TTC549 (cell line): Measurements from ENCODE around the gene ZBTB20.

ENCODE experiments used
- FAIRE-seq: peaks from 2 replicates; lab custom pipeline; 2012; peaks lifted over from hg19 to GRCh38; lab: Jason Lieb, UNC

ZBTB20 gene

GRCh38 chr3:115087512-115087911 lies 59.6 kb downstream of the ZBTB20 start:
- FAIRE-seq = no peak

DNA sequence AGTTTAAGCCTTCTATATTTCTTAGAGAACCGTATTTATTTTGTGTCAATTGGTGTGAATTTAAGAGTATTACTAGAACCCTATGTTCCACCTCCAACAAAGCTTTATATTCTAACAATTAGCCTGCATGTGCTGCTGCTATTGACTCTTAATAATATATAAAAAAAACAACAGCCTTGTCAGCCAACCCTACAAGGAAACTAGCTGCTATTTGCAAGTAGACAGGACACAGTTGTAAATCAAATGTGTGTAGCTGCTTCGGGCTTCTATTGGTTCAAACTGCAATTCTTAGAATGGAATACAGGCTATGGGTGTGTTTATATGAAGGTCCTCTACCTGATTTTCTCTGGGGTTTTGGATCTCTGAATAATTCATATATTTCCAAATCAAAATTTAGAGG lies 60.7 kb downstream of the ZBTB20 start:
- no peak for FAIRE-seq

DNA sequence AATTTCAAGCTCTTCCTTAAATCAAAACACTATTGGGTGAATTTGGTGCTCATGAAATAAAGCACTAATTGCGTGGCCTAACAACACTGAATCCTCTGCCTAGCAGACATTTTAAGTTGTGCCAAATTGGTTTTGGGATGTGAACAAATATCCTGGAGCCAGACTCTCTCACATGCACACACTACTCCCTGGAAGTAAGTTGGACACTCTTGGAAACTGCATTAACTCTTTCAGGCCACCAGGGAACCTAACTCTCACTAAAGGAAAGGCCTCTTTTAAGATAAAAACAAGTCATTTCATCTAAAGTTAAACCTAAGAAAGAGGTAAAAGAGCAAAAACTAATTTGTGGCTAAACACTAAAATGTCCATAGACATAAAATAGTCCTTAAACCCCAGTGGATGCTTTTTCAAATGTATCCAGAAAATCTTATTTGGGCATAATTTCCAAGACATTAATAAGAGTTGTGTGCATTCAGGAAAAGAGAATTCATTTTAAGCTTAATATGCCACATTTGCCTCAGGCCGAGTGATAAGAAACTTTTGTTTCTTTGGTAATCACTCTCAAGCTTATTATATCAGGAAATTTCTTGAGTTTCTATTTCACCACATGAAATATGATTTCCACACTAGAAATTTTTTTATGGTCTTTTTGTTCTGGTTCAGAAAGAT lies 61.8 kb downstream of the ZBTB20 start:
- no peak for FAIRE-seq

DNA sequence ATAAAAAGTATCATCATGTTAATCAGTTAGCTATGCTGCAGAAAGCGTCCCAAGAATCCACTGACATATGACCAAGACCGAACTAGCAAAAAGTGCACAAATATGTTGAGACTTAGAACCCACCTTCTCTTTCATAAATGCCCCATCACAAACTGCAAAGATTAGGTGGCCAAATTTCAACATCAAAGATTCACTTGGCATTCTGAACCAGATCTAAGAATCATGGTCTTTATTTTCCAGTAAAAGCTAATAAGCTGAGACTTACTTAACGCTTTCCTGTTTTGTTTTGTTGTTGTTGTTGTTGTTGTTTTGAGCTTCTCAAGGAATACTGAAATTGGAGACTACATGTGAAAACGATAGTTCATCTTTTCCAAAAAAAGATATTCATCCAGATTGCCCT lies 62.4 kb downstream of the ZBTB20 start:
- FAIRE-seq = no peak

DNA sequence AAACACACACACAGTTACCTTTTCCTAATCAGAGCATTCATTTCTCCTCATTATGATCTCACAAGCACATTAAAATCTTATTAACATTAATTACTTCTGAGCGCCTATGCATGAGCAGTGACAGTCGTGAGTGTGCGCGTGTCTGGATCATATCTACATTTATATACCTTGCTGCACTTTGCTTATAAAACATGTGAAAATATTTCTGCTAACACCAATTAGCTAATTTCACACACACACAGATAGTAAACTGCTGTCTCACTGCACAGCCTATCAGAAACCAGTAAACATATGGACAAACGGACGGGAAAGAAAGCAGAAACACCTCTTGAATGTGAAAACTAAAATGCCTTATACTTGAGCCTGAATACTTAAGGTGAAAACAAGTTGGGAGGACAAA lies 64.8 kb downstream of the ZBTB20 start:
- no peak for FAIRE-seq

DNA sequence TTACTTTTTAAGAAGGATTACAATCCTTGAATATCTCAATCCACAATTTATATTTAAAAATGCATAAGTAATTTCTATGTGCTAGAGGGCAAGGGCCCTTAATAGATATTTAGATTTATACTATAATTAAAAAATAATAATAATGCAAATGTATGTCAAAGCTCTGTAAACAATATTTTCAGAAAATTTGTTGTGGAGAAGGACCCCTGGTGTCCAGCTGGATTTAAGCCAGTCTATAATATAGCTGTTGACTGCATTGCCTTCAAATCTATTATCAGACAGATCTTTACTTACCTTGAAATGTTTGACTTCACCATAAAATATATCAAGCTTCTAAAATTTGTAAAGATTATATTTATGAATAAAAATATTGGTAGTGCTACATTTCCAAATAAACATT lies 65.6 kb downstream of the ZBTB20 start:
- no peak for FAIRE-seq

DNA sequence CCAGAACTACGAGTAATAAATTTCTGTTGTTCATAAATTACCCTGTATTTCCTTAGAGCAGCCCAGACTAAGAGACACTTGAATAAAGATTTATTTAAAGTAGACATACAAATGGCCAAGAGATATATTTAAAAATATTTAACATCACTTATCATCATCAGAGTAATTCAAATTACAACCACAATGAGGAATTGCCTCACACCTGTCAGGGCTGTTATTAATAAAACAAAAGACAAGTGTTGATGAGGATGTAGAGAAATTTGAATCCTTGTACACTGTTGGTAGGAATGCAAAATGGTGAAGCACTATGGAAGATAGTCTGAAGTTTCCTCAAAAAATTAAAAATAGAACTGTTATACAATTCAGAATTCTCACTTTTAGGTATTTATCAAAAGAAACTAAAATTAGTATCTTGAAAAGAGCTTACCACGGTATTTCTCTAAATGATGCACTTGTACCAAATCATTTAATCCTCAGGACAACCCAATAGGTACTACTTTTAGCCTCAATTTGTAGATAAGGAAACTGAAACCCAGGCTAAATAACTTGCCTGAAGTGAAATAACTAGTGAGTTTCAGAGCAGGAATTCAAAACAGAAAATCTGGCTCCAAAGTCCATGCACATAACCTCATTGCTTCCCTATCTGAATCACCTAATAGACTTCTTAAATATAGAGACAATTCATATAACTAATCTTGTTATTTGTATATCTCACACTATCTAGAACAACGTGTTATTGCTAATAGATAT lies 69.4 kb downstream of the ZBTB20 start:
- FAIRE-seq = no peak

- FAIRE-seq = no peak
Observed at GRCh38 chr3:115074502-115074901, 72.6 kb downstream of the ZBTB20 start.

DNA sequence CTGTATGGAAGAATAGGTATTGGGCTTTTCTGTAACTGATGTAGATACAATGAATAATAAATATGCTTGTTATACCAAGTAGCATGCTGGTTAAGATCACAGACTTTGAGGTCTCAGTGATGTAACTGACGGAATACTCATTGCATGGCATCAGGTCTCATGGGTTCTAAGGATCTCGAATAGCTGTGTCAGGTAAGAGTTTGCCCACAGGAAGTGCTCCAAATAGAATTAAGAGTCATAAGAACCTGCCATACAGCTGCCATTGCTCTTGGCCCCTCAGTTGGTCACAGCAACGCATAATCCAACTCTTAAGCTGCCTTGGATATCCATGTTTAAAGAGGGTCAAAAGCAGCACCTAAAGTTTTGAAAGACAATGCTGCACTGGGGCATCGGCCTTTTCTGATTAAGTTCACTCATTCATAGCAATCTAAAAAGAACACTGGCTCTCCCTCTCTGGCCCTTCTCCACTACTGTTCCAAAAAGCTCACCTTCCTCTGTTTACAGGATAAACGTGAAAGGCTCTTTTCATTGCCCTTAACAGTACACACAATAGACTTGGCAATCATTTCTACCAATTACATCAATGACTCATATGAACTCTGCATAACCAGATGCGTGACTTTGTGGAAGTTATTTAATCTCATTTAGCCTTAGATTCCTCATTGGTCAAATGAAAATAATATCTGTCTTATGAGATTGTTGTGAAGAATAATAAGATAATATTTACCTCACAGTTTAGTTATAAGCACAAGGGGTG lies 74.6 kb downstream of the ZBTB20 start:
- no peak for FAIRE-seq

DNA sequence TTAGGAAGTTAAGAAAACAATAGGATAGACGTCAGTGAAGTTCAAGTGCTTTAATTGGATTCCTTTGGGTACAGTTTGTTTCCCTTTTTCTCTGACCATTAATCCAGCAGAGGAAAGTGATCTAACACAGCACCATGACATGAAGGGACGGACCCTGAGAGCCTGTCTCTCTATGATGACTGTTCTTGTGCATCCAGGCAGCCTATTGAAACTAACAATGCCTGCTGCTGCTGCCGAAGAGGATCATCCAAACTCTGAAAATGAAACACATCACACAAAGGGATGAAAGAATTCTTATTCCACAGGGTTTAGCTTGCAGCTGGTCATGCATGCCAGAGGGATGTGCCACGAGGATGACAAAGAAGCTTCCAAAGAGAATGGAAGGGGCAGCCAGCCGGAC lies 75.5 kb downstream of the ZBTB20 start:
- no peak for FAIRE-seq

- no peak for FAIRE-seq
Observed at GRCh38 chr3:115071166-115071565, 75.9 kb downstream of the ZBTB20 start.

DNA sequence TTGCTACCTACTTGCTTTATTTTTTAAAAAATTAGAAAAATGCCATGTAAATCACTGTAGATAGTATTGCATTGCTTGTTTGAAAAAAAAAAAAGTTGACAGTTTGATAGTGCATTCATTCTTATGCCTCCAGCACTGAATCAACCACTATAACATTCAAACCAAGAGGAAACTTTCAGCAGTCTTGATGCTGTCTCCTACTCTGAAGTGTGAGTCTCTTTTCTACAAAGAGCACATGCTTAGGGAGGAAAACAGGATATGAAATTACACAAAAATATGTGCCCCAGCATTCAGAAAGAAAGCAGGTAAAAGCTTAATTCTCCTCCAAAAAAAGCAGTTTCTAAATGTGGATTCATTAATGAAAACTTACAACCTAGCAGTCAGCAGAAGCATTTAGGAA lies 78.3 kb downstream of the ZBTB20 start:
- no peak for FAIRE-seq

DNA sequence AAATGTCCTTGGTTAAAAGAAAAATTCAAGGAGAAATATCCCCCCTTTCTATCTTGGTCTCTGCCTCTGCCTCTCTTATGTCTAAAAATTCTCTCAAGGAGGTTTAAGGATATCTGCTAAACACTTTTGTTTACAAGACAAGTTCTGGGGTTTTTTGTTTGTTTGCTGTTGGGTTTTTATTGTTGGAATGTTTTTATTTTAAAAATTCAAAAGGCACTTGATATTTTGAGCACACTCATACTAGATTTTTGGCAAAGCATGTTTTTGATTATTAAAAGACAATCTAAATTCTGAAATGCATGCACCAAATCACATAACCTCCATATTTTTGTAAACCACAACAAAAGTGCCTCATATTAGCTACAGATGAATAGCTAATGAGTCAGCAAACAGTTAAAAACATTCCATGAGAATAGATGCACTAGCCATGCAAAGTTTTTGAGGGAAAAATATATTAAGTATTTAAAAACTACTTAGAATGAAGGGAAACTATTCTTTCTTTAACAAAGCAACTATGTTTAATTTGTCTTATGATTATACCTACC lies 84.6 kb downstream of the ZBTB20 start:
- no peak for FAIRE-seq

DNA sequence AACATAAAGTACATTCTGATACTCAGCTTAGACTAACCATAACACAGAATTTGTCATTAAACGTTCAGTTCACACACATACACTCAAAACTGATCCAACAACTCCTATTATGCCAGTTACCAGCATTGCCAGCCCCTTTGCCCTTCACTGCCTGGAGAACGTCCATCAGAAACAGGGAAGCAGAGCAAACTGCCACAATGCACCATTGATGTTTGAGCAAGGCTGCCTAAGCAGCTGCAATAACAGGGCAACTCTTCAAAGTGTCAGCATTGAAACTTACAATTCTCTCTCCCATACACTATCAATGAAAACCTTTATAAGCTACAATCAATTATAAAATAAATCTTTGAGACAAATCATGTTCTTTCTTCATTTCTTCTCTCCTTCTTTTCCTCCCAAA lies 85.1 kb downstream of the ZBTB20 start:
- no peak for FAIRE-seq

GRCh38 chr3:115052906-115053305 lies 94.2 kb downstream of the ZBTB20 start:
- FAIRE-seq = no peak

DNA sequence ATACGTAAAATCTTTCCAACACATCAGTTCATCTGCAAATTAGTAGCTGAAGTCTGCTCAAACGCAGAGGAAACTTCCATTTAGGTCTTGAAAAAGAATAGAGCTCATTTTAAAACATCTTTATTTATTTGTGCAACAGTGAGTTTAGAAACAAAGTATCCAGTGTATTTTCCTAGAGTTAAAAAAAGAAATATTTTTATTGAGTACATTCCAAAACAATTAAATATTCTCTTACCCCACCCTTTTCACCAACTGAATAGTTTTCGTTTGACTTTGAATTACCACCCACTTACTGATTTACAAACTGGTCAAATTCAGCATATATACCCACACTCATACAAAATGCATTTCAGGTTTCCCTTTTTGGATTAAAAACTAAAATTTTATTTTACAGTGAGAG lies 104.7 kb downstream of the ZBTB20 start:
- FAIRE-seq = no peak

GRCh38 chr3:115040673-115041286 lies 106.3 kb downstream of the ZBTB20 start:
- FAIRE-seq = peak; percentile 74

DNA sequence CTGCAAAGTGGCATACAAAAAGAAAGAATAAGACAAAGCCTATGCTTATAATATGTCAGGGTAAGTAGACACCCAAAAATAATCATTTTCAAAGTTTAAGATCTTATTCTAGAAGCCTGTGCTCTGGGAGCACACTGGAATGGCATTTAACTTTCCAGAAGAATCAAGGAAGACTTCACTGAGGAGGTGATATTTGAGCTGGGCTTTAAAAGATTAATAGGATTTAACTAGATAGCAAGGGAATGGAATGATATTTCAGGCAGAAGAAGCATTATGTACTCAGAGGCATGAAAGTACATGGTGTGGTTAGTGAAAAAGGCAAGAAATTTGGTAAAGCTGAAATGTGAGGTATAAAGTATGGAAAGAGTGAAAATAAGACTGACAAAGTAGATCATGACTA lies 106.8 kb downstream of the ZBTB20 start:
- no peak for FAIRE-seq

- FAIRE-seq = no peak
Observed at GRCh38 chr3:115038817-115039216, 108.3 kb downstream of the ZBTB20 start.

GRCh38 chr3:115022835-115023398 lies 124.2 kb downstream of the ZBTB20 start:
- FAIRE-seq = no peak

DNA sequence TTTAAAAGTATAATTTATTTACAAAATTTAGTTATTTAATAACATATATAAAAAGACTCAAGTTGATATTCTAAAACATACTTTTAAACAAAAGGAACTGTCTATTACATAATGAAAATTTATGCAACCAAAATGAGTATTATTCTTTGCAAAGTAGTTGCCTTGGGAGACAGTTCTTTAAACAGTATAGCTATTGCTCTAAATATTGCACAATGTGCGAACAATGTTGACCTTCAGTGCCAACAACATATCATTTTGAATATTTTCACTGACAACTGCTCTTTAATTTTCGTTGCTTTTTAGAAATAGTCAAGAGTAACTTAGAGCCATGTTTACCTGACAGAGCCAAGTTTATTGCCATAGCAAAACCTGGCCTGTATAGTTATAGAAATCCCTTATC lies 124.9 kb downstream of the ZBTB20 start:
- FAIRE-seq = no peak

GRCh38 chr3:115021061-115021460 lies 126.0 kb downstream of the ZBTB20 start:
- FAIRE-seq = no peak
